AG04450 (cell line): ENCODE measurements around the gene HOXB8. TPM values are rescaled to one million over a fixed set of nuclear protein-coding genes. Genes with fewer than 3 reads are reported as not detected.

Source experiments
- CTCF ChIA-PET: fragments of 300-600, 350-600 bp; formaldehyde crosslinking; extraction: SDS; loops from one replicate; lab custom pipeline; 2022; ENCODE audit warnings: antibody characterized with exemption, inconsistent platforms; lab: Charles Lee
- POLR2A ChIA-PET: fragments of 350-600 bp; formaldehyde crosslinking; extraction: SDS; loops from one replicate; lab custom pipeline; 2021; ENCODE audit warnings: antibody characterized with exemption, inconsistent platforms; lab: Yijun Ruan, JAX
- DNase-seq: peaks from one replicate; pipeline ENCODE4 v3.0.0-alpha.2; 2011; ENCODE audit warnings: low read depth, low spot score
- H3K27ac ChIP-seq: one replicate; pipeline ENCODE4 v1.5.1; 2012; ENCODE audit warnings: low read depth, low read length, control low read depth
- H3K27me3 ChIP-seq: one replicate; pipeline ENCODE4 v1.6.0; 2012; ENCODE audit warnings: low read length; ENCODE audit not compliant: control insufficient read depth, insufficient read depth
- H3K4me3 ChIP-seq: 2 replicates; pipeline ENCODE4 v1.5.1; 2011; ENCODE audit warnings: mild to moderate bottlenecking, low read depth, low read length, control low read depth
- H3K9me3 ChIP-seq: 2 replicates; pipeline ENCODE4 v1.5.1; 2012; ENCODE audit warnings: low read length; ENCODE audit not compliant: control insufficient read depth, insufficient read depth
- CTCF ChIP-seq: IDR thresholded peaks from 2 replicates; pipeline ENCODE4 v1.5.1; 2011; ENCODE audit warnings: low read depth, low read length, control low read depth, inconsistent platforms
- polyA plus RNA-seq: library from polyadenylated mRNA; depleted of rRNA; stranded (reverse); fragments of >200 nt; gene quantifications from 2 replicates; pipeline ENCODE4 v1.2.3, GENCODE V29; 2011

Gene HOXB8
- polyA plus RNA-seq, 1 experiment, result 0.97 TPM

GRCh38 chr17:48571024-48571818 lies 43.9 kb downstream of the HOXB8 start:
- Histone ChIP-seq H3K27ac (peak overlapping the region; percentile 94), H3K4me3 (peak overlapping the region; percentile 90), H3K9me3 (no peaks in the 10 kb centered on the region), H3K27me3 (no peaks in the 10 kb centered on the region)
- no peak for TF ChIP-seq CTCF
- no peak for DNase-seq
- ChIA-PET POLR2A (interaction anchor here (4.5 kb wide), 1 partner anchor 15 kb away, joined by 40 read pairs; no protein-coding TSS in a partner anchor), CTCF (interaction anchor here (0.5 kb wide), 1 partner anchor 498 kb away, joined by 6 read pairs; no protein-coding TSS in a partner anchor)

- no peaks in the 10 kb centered on the region for H3K9me3 ChIP-seq
- CTCF ChIA-PET, result interaction anchor here (1.0 to 1.1 kb wide), 3 partner anchors 11 to 78 kb away, joined by 3 to 5 read pairs (median 3); no protein-coding TSS in a partner anchor
- H3K27ac ChIP-seq, result peak overlapping the region; percentile 94
- DNase-seq, result no peak
- POLR2A ChIA-PET, result interaction anchor here (0.8 to 4.5 kb wide), 6 partner anchors 8 to 24 kb away, joined by 3 to 40 read pairs (median 6); partner anchors contain the start of gene HOXB4
- H3K27me3 ChIP-seq, result no peaks in the 10 kb centered on the region
- H3K4me3 ChIP-seq, result peak overlapping the region; percentile 90
- no peak for TF ChIP-seq CTCF
Measured at GRCh38 chr17:48570325-48571023, 44.6 kb downstream of the HOXB8 start.

GRCh38 chr17:48569674-48570324 lies 45.3 kb downstream of the HOXB8 start:
- peak; percentile 42 for TF ChIP-seq CTCF
- Histone ChIP-seq H3K9me3 (no peaks in the 10 kb centered on the region), H3K27me3 (no peaks in the 10 kb centered on the region), H3K27ac (peak overlapping the region; percentile 94), H3K4me3 (peak overlapping the region; percentile 90)
- DNase-seq, result no peak
- POLR2A ChIA-PET, result interaction anchor here (0.8 to 4.5 kb wide), 7 partner anchors 8 to 24 kb away, joined by 3 to 40 read pairs (median 6); partner anchors contain the start of gene HOXB4
- CTCF ChIA-PET, result interaction anchor here (1.0 to 3.3 kb wide), 4 partner anchors 10 to 218 kb away, joined by 3 to 13 read pairs (median 4); no protein-coding TSS in a partner anchor

GRCh38 chr17:48569240-48569582 lies 45.9 kb downstream of the HOXB8 start:
- no peaks in the 10 kb centered on the region for H3K9me3 ChIP-seq
- peak overlapping the region; percentile 90 for H3K4me3 ChIP-seq
- H3K27ac ChIP-seq, result peak overlapping the region; percentile 61
- H3K27me3 ChIP-seq, result no peaks in the 10 kb centered on the region
- no peak for TF ChIP-seq CTCF
- no peak for DNase-seq
- ChIA-PET POLR2A (interaction anchor here (0.9 to 4.5 kb wide), 4 partner anchors 9 to 20 kb away, joined by 3 to 40 read pairs (median 8); partner anchors contain the start of gene HOXB4), CTCF (interaction anchor here (1.1 to 3.3 kb wide), 3 partner anchors 9 to 217 kb away, joined by 3 to 13 read pairs (median 3); no protein-coding TSS in a partner anchor)
